Activated CD8-positive, alpha-beta memory T cell treated with anti-CD3 and anti-CD28 coated beads, Interleukin-2, amount 50 U/mL, for 24 hours (primary cell): ENCODE data around the gene YIF1A.

Source experiments
- DNase-seq: peaks from one replicate; pipeline ENCODE4 v3.0.0-alpha.2; 2020; ENCODE audit errors: extremely low read depth

Gene YIF1A

GRCh38 chr11:66288671-66289547 lies at the start of gene YIF1A:
Gene YIF1A, minus strand, starts transcription at chr11:66289143. Its CDS starts 158 bp downstream, at chr11:66288985.
- DNase-seq = peak; percentile 97

GRCh38 chr11:66337103-66337899 lies 48.4 kb upstream of the YIF1A start:
- no peak for DNase-seq

GRCh38 chr11:66336234-66337102 lies 47.5 kb upstream of the YIF1A start, which contains the start of gene RIN1:
Gene RIN1, minus strand, starts transcription at chr11:66336434. Its CDS starts 32 bp downstream, at chr11:66336402.
- DNase-seq = no peak

GRCh38 chr11:66335531-66336233 lies 46.7 kb upstream of the YIF1A start:
- DNase-seq = no peak

GRCh38 chr11:66334605-66335442 lies 45.9 kb upstream of the YIF1A start:
- DNase-seq = no peak

- no peak for DNase-seq
Measured at GRCh38 chr11:66333896-66334604, 45.1 kb upstream of the YIF1A start.

- DNase-seq = no peak
Measured at GRCh38 chr11:66333220-66333877, 44.4 kb upstream of the YIF1A start.

GRCh38 chr11:66332371-66333219 lies 43.7 kb upstream of the YIF1A start:
- no peak for DNase-seq

GRCh38 chr11:66331542-66332370 lies 42.8 kb upstream of the YIF1A start:
- no peak for DNase-seq

- no peak for DNase-seq
Measured at GRCh38 chr11:66330931-66331330, 42.0 kb upstream of the YIF1A start.

- DNase-seq = no peak
Measured at GRCh38 chr11:66329165-66329673, 40.3 kb upstream of the YIF1A start.

GRCh38 chr11:66328302-66329144 lies 39.6 kb upstream of the YIF1A start:
- no peak for DNase-seq

GRCh38 chr11:66328031-66328301 lies 39.0 kb upstream of the YIF1A start:
- no peak for DNase-seq

- DNase-seq = no peak
Measured at GRCh38 chr11:66327171-66328030, 38.5 kb upstream of the YIF1A start.
